Measurements from ENCODE around the gene OR8G1. TPM values are rescaled to one million over a fixed set of nuclear protein-coding genes. Genes with fewer than 3 reads are reported as not detected.

OR8G1 gene
- not detected in 2 replicates for total RNA-seq

GRCh38 chr11:124240621-124241397 is at the start of gene OR8G1:
TSS of gene OR8G1 (plus strand) at chr11:124241095. CDS start at chr11:124249676, 8,581 bp downstream.

GRCh38 chr11:124256076-124256475 is 15.2 kb downstream of the OR8G1 start, which contains the start of gene OR8G5:
TSS of gene OR8G5 (plus strand) at chr11:124256376. CDS start at chr11:124264932, 8,556 bp downstream.

Other genes with a start within 250 kb of the OR8G1 start
- gene OR10G6, start 245.9 kb upstream of the OR8G1 start, total RNA-seq = not detected in 2 replicates
- not detected in 2 replicates for gene OR10G4, start 228.1 kb upstream of the OR8G1 start, total RNA-seq
- not detected in 2 replicates for gene OR10G9, start 218.1 kb upstream of the OR8G1 start, total RNA-seq
- not detected in 2 replicates for gene OR10G8, start 214.3 kb upstream of the OR8G1 start, total RNA-seq
- not detected in 2 replicates for gene OR10G7, start 199.8 kb upstream of the OR8G1 start, total RNA-seq
- 19.2 and 22.7 TPM in 2 replicates for gene VWA5A, start 125.6 kb upstream of the OR8G1 start, total RNA-seq
- not detected in 2 replicates for gene OR10D3, start 57.8 kb upstream of the OR8G1 start, total RNA-seq
- gene OR8G5, start 15.3 kb downstream of the OR8G1 start, total RNA-seq = not detected in 2 replicates
- not detected in 2 replicates for gene OR8D1, start 72.9 kb downstream of the OR8G1 start, total RNA-seq
- not detected in 2 replicates for gene OR8D2, start 79.1 kb downstream of the OR8G1 start, total RNA-seq
- not detected in 2 replicates for gene OR8B2, start 143.4 kb downstream of the OR8G1 start, total RNA-seq
- gene OR8B3, start 157.9 kb downstream of the OR8G1 start, total RNA-seq = not detected in 2 replicates
- gene OR8B4, start 183.8 kb downstream of the OR8G1 start, total RNA-seq = not detected in 2 replicates
- not detected in 2 replicates for gene OR8B8, start 204.6 kb downstream of the OR8G1 start, total RNA-seq